Fibroblast of lung (primary cell): ENCODE data around the gene C9orf72. TPM values are rescaled to one million over a fixed set of nuclear protein-coding genes. Genes with fewer than 3 reads are reported as not detected.

Experiments
- DNase-seq, 2 donors: peaks; one replicate each; pipeline versions ENCODE4 v3.0.0 to v3.0.0-alpha.2; 2010; ENCODE audit warnings: low read depth in 2 of 2
- H2AFZ ChIP-seq: 2 replicates; pipeline ENCODE4 v1.5.1; 2012; ENCODE audit warnings: low read length, control low read depth, inconsistent platforms
- H3K27ac ChIP-seq: 2 replicates; pipeline ENCODE4 v1.5.1; 2011; ENCODE audit warnings: low read length, control low read depth; ENCODE audit not compliant: insufficient read depth
- H3K27me3 ChIP-seq: 2 replicates; pipeline ENCODE4 v1.5.1; 2011; ENCODE audit warnings: mild to moderate bottlenecking, low read length; ENCODE audit not compliant: control insufficient read depth, insufficient read depth
- H3K36me3 ChIP-seq: 2 replicates; pipeline ENCODE4 v1.5.1; 2011; ENCODE audit warnings: low read length; ENCODE audit not compliant: control insufficient read depth, insufficient read depth
- H3K4me1 ChIP-seq: 2 replicates; pipeline ENCODE4 v1.5.1; 2011; ENCODE audit warnings: low read length; ENCODE audit not compliant: control insufficient read depth, insufficient read depth; ENCODE audit errors: extremely low read depth
- H3K4me2 ChIP-seq: 2 replicates; pipeline ENCODE4 v1.5.1; 2011; ENCODE audit warnings: low read length, control low read depth; ENCODE audit not compliant: insufficient read depth; ENCODE audit errors: extremely low read depth
- H3K4me3 ChIP-seq, 4 experiments: fragments of 200-600 bp in 1 of 4; sonication (generic) in 1 of 4; replicated peaks in 1 of 4; 2 replicates each; pipeline ENCODE4 v1.5.1; 2011 to 2016; ENCODE audit warnings: low read length in 4 of 4, low read depth in 3 of 4, mild to moderate bottlenecking in 3 of 4, control low read depth in 2 of 4, inconsistent platforms in 1 of 4, mixed read lengths in 1 of 4; ENCODE audit not compliant: insufficient read depth in 1 of 4; ENCODE audit errors: control extremely low read depth in 1 of 4
- H3K79me2 ChIP-seq: 2 replicates; pipeline ENCODE4 v1.5.1; 2012; ENCODE audit warnings: mild to moderate bottlenecking, low read length, inconsistent platforms; ENCODE audit not compliant: control insufficient read depth, insufficient read depth
- H3K9ac ChIP-seq: 2 replicates; pipeline ENCODE4 v1.5.1; 2011; ENCODE audit warnings: mild to moderate bottlenecking, low read length, control low read depth; ENCODE audit not compliant: insufficient read depth
- H3K9me3 ChIP-seq: 2 replicates; pipeline ENCODE4 v1.5.1; 2012; ENCODE audit warnings: low read depth, low read length; ENCODE audit not compliant: control insufficient read depth, insufficient read depth
- H4K20me1 ChIP-seq: 2 replicates; pipeline ENCODE4 v1.5.1; 2011; ENCODE audit warnings: low read length; ENCODE audit not compliant: control insufficient read depth, insufficient read depth; ENCODE audit errors: extremely low read depth
- CTCF ChIP-seq, 2 donors: IDR thresholded peaks in 1 of 2; conservative IDR thresholded peaks in 1 of 2; 1 replicate in 1 of 2; 2 replicates in 1 of 2; pipeline ENCODE4 v1.5.1; 2011 to 2012; ENCODE audit warnings: low read length in 2 of 2, control low read depth in 1 of 2, inconsistent platforms in 1 of 2, low read depth in 1 of 2, mild to moderate bottlenecking in 1 of 2
- EZH2 ChIP-seq: IDR thresholded peaks from 2 replicates; pipeline ENCODE4 v1.5.1; 2012; ENCODE audit warnings: low read length, control low read depth, mild to moderate bottlenecking; ENCODE audit errors: missing control alignments
- polyA plus RNA-seq, 2 donors: library from polyadenylated mRNA; depleted of rRNA in 1 of 2; stranded (reverse) in 1 of 2; unstranded in 1 of 2; fragments of >200 nt; gene quantifications; 2 replicates each; pipeline ENCODE4 v1.2.1, GENCODE V29; 2011 to 2012; ENCODE audit warnings: missing spikeins in 1 of 2
- total RNA-seq: library from RNA; depleted of rRNA; stranded (reverse); fragments of >200 nt; gene quantifications from 2 replicates; pipeline ENCODE4 v1.2.1, GENCODE V29; 2014

Gene C9orf72
- total and polyA plus RNA-seq, 2 donors (not counting 1 experiment from before 2014, with no cell fraction given): 3.6 to 4.5 TPM

DNA sequence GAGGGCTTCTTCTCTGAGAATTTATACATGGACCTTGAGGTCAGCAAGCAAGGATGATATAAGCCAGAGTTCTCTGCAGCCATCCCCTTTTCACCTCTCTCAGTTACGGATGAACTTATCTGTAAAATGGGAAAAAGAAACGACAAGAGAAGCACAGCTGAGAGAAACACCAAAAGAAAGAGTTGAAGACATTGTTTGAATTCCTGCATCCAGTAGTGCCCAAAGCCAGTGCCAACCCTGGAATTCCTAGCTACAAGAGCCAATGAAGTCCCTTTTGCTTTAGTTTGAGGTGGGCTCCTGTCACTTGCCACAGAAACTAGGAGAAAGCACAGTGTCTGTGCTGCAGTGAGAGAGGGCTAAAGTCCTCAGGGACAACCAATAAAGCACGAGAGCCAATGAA is 37.1 kb downstream of the C9orf72 start:
- Histone ChIP-seq H4K20me1 (no peaks in the 10 kb centered on the region), H3K27ac (no peak overlapping the region), H3K4me1 (peaks cover 7% of the 10 kb centered on the region), H3K9me3 (no peaks in the 10 kb centered on the region), H3K4me2 (no peak overlapping the region), H3K9ac (no peak overlapping the region), H3K36me3 (no peaks in the 10 kb centered on the region), H3K79me2 (no peaks in the 10 kb centered on the region), H3K27me3 (no peaks in the 10 kb centered on the region), H3K4me3 (no peak overlapping the region), H2AFZ (no peak overlapping the region)
- no peak for TF ChIP-seq CTCF (conservative IDR thresholded peaks at IDR 0.05 in 1 of 2, IDR thresholded peaks at IDR 0.05 in 1 of 2; ENCODE audit: low read depth in 1 of 2, low read length in 2 of 2)
- no peak for TF ChIP-seq EZH2
- no peak for DNase-seq

DNA sequence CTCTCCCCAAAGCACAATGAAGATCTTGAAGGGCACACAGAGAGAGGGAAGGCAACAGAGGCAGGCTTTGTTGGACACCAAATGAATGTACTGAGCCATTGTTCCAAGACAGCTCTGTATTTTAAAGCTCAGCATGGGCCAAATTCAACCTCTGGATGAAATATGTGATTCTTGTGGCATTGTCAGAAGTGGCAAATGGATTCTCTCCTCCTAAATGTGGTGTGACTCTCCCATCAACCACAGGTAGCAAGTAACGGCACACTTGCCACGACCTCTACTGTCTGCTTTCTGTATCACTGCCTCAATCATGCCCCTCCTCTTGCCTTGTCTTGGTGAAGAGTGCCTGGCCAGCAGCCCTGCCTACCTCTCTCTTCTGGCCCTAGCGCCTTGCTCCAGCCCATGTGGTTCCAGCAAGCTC is 37.6 kb downstream of the C9orf72 start:
- no peaks in the 10 kb centered on the region for H3K36me3 ChIP-seq
- H3K9ac ChIP-seq: no peak overlapping the region
- H2AFZ ChIP-seq: no peak overlapping the region
- no peaks in the 10 kb centered on the region for H4K20me1 ChIP-seq
- H3K9me3 ChIP-seq: no peaks in the 10 kb centered on the region
- H3K4me3 ChIP-seq: no peak overlapping the region
- no peak for DNase-seq
- no peak overlapping the region for H3K27ac ChIP-seq
- H3K4me2 ChIP-seq: no peak overlapping the region
- no peak for TF ChIP-seq EZH2
- TF ChIP-seq CTCF (conservative IDR thresholded peaks at IDR 0.05 in 1 of 2, IDR thresholded peaks at IDR 0.05 in 1 of 2; ENCODE audit: low read depth in 1 of 2, low read length in 2 of 2): no peak
- H3K27me3 ChIP-seq: no peaks in the 10 kb centered on the region
- peaks cover 6% of the 10 kb centered on the region for H3K4me1 ChIP-seq
- no peaks in the 10 kb centered on the region for H3K79me2 ChIP-seq

DNA sequence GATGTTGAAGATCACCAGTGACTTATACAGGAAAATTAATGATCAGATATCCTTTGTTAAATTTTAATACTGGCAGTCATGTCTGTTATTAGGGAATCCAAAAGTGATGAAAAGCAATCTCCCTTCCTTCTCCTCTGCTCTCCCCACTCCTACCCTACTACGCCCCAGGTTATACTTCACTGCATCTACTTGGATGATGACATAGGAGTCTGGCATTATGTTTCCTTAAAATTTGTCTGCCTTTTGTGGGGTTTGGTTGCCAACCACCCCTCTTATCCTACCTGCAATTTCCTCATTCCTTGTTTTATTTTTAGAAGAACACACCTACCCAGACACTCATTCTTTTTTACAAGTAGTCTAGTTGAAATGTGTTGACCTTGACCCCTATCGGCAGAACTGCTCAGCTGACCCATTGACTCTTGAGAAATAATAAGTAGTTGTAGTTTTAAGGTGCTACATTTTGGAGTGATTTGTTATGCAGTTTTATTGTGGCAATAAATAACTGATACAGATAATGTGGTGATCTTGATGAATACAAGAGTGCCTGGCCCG is 38.5 kb downstream of the C9orf72 start:
- Histone ChIP-seq H3K9ac (no peak overlapping the region), H2AFZ (no peak overlapping the region), H3K4me3 (no peak overlapping the region), H3K36me3 (no peaks in the 10 kb centered on the region), H3K27ac (no peak overlapping the region), H3K4me2 (no peak overlapping the region), H3K27me3 (peaks cover 2% of the 10 kb centered on the region), H3K79me2 (no peaks in the 10 kb centered on the region), H3K4me1 (peaks cover 2% of the 10 kb centered on the region), H3K9me3 (no peaks in the 10 kb centered on the region), H4K20me1 (no peaks in the 10 kb centered on the region)
- no peak for DNase-seq
- TF ChIP-seq EZH2 (no peak), CTCF (conservative IDR thresholded peaks at IDR 0.05 in 1 of 2, IDR thresholded peaks at IDR 0.05 in 1 of 2; ENCODE audit: low read depth in 1 of 2, low read length in 2 of 2) (no peak)
